AG04450 (cell line): ENCODE results near the gene TNFRSF25. TPM values are rescaled to one million over a fixed set of nuclear protein-coding genes. Genes with fewer than 3 reads are reported as not detected.

Experiments
- CTCF ChIA-PET: fragments of 300-600, 350-600 bp; formaldehyde crosslinking; extraction: SDS; loops from one replicate; lab custom pipeline; 2022; ENCODE audit warnings: antibody characterized with exemption, inconsistent platforms; lab: Charles Lee
- POLR2A ChIA-PET: fragments of 350-600 bp; formaldehyde crosslinking; extraction: SDS; loops from one replicate; lab custom pipeline; 2021; ENCODE audit warnings: antibody characterized with exemption, inconsistent platforms; lab: Yijun Ruan, JAX
- DNase-seq: peaks from one replicate; pipeline ENCODE4 v3.0.0-alpha.2; 2011; ENCODE audit warnings: low read depth, low spot score
- H3K27ac ChIP-seq: one replicate; pipeline ENCODE4 v1.5.1; 2012; ENCODE audit warnings: low read depth, low read length, control low read depth
- H3K27me3 ChIP-seq: one replicate; pipeline ENCODE4 v1.6.0; 2012; ENCODE audit warnings: low read length; ENCODE audit not compliant: control insufficient read depth, insufficient read depth
- H3K4me3 ChIP-seq: 2 replicates; pipeline ENCODE4 v1.5.1; 2011; ENCODE audit warnings: mild to moderate bottlenecking, low read depth, low read length, control low read depth
- H3K9me3 ChIP-seq: 2 replicates; pipeline ENCODE4 v1.5.1; 2012; ENCODE audit warnings: low read length; ENCODE audit not compliant: control insufficient read depth, insufficient read depth
- CTCF ChIP-seq: IDR thresholded peaks from 2 replicates; pipeline ENCODE4 v1.5.1; 2011; ENCODE audit warnings: low read depth, low read length, control low read depth, inconsistent platforms
- polyA plus RNA-seq: library from polyadenylated mRNA; depleted of rRNA; stranded (reverse); fragments of >200 nt; gene quantifications from 2 replicates; pipeline ENCODE4 v1.2.3, GENCODE V29; 2011

TNFRSF25 gene
- polyA plus RNA-seq, 1 experiment = 2.7 TPM

- Histone ChIP-seq H3K27ac (no peak overlapping the region), H3K4me3 (no peak overlapping the region), H3K27me3 (no peaks in the 10 kb centered on the region), H3K9me3 (no peaks in the 10 kb centered on the region; the same call in 1 of the 2 replicates)
- no peak for DNase-seq
- ChIA-PET CTCF (interaction anchor here (0.9 to 2.7 kb wide), 2 partner anchors 9 to 21 kb away, joined by 3 to 11 read pairs; no protein-coding TSS in a partner anchor), POLR2A (no interaction called here)
- no peak for TF ChIP-seq CTCF
Observed at GRCh38 chr1:6468729-6469461, 2.9 kb upstream of the TNFRSF25 start.

GRCh38 chr1:6467744-6468688 is 2.0 kb upstream of the TNFRSF25 start:
- POLR2A ChIA-PET = interaction anchor here (0.6 kb wide), 1 partner anchor 434 kb away, joined by 9 read pairs; no protein-coding TSS in a partner anchor
- DNase-seq = no peak

GRCh38 chr1:6467224-6467623 is 1.3 kb upstream of the TNFRSF25 start:
- no peak for DNase-seq
- Histone ChIP-seq H3K27me3 (no peaks in the 10 kb centered on the region), H3K4me3 (no peak overlapping the region), H3K27ac (no peak overlapping the region), H3K9me3 (peaks cover 2% of the 10 kb centered on the region; the same call in 1 of the 2 replicates)
- no peak for TF ChIP-seq CTCF
- ChIA-PET CTCF (interaction anchor here (0.5 to 2.7 kb wide), 4 partner anchors 9 to 88 kb away, joined by 3 to 11 read pairs (median 4); partner anchors contain the start of gene TAS1R1), POLR2A (no interaction called here)

More at GRCh38 chr1:6467744-6468688, 2.0 kb upstream of the TNFRSF25 start:
- no peak overlapping the region for H3K27ac ChIP-seq
- CTCF ChIA-PET = interaction anchor here (0.5 to 2.7 kb wide), 3 partner anchors 8 to 22 kb away, joined by 3 to 11 read pairs (median 5); no protein-coding TSS in a partner anchor
- H3K9me3 ChIP-seq = no peaks in the 10 kb centered on the region; the same call in 1 of the 2 replicates
- TF ChIP-seq CTCF = no peak
- no peaks in the 10 kb centered on the region for H3K27me3 ChIP-seq
- H3K4me3 ChIP-seq = no peak overlapping the region

- ChIA-PET POLR2A (interaction anchor here (0.7 kb wide), 1 partner anchor 259 kb away, joined by 3 read pairs; no protein-coding TSS in a partner anchor), CTCF (interaction anchor here (0.5 to 2.7 kb wide), 4 partner anchors 9 to 88 kb away, joined by 3 to 11 read pairs (median 4); partner anchors contain the start of gene TAS1R1)
- H3K27ac ChIP-seq = no peak overlapping the region
- H3K4me3 ChIP-seq = no peak overlapping the region
- H3K27me3 ChIP-seq = peaks cover under 1% of the 10 kb centered on the region
- TF ChIP-seq CTCF = no peak
- no peak for DNase-seq
- H3K9me3 ChIP-seq = peaks cover 4% of the 10 kb centered on the region; the same call in 1 of the 2 replicates
Observed at GRCh38 chr1:6466751-6467150, 778 bp upstream of the TNFRSF25 start.
